HG03103 (cell line): ENCODE measurements around the gene TSEN2.
"Not testable (repeated sequence)": the region's sequence is repeated elsewhere in the genome, so short reads cannot be mapped to it uniquely, and the experiment has no call there.

ENCODE experiments used
- ATAC-seq: cut with Tn5 transposase; IDR thresholded peaks from one replicate; pipeline ENCODE4 v1.9.1; 2021; ENCODE audit warnings: low read depth; ENCODE audit not compliant: unreplicated experiment

The TSEN2 gene

DNA sequence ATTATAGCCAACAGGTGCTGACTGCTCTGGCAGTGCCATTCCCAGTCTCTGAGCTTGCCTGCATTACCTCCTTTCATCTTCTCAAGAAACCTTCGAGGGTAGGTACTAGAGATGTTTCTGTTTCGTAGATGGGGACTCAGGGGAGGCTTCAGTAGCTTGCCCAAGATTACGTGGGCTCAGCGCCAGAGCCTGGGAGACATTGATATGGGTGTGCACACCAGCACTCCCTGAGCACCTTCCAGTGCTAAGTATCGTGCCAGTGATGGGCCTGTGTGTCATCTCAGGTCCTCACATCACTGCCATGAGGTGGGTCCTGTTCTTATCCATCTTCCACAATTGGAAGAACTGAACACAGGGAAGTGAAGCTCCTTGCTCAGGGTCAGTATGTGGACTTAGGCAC, 15.2 kb downstream of the TSEN2 start:
- no peak for ATAC-seq

DNA sequence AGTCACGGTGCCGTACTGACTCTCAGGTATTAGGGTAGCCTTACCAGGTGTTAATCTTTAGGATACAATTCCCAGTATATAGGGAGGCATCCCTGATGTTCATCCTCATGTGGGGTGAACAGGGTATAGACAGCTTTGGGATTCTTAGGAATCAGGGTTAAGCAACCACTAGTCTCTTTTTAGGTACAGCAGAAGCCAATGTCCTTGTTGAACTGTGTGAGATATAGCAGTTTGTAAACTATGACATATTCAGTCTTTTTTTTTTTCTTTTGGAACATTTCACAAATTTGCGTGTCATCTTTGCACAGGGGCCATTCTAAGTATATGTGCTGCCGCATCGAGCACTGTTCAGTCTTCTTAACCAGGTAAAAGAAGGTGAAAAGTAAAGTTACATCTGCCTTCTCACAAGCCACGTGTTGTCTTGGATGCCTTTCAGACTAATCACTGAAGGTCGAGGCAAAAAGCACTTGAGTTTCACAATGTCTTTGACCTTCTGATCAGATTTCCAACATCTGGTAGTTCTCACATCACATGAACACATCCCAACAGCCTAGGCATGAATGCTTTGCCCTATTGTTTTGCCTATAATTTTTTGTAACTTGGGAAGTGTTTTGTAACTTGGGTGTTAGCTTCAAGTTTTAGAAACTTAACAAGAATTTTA, 17.2 kb downstream of the TSEN2 start:
- ATAC-seq = no peak

DNA sequence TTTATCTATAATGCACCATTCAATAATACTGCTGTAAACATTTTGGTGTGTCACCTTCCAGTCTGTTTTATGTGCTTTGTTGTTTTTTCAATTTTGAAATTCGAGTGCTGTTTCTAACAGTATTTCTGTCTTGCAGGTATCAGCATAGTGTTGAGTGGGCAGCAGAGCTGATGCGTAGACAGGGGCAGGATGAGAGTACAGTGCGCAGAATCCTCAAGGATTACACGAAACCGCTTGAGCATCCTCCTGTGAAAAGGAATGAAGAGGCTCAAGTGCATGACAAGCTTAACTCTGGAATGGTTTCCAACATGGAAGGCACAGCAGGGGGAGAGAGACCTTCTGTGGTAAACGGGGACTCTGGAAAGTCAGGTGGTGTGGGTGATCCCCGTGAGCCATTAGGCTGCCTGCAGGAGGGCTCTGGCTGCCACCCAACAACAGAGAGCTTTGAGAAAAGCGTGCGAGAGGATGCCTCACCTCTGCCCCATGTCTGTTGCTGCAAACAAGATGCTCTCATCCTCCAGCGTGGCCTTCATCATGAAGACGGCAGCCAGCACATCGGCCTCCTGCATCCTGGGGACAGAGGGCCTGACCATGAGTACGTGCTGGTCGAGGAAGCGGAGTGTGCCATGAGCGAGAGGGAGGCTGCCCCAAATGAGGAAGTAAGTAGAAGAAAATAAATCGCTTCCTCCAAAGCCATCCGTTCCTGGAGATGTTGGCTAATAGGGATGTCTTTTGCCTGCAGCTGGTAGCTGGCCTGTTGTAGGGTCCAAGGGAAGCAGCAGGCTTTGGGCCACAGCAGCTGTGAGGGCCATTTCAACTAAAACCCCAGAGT, 19.1 kb downstream of the TSEN2 start:
- no peak for ATAC-seq

DNA sequence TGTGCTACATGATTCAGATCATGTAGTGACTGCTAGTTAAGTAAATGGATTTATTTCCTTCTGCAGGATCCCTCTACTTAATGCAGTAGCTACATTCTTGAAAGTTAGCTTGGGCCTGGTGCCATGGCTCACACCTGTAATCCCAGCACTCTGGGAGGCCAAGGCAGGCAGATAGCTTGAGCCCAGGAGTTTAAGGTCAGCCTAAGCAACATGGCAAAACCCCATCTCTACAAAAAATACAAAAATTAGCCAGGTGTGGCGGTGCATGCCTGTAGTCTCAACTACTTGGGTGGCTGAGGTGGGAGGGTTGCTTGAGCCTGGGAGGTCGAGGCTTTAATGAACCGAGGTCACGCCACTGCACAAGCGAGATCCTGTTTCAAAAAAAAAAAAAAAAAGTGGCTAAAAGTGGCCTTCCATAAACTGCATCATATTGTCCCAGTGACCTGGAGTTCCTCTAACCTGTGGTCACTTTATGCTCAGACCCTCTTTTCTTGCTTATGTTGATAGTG, 22.0 kb downstream of the TSEN2 start:
- no peak for ATAC-seq

DNA sequence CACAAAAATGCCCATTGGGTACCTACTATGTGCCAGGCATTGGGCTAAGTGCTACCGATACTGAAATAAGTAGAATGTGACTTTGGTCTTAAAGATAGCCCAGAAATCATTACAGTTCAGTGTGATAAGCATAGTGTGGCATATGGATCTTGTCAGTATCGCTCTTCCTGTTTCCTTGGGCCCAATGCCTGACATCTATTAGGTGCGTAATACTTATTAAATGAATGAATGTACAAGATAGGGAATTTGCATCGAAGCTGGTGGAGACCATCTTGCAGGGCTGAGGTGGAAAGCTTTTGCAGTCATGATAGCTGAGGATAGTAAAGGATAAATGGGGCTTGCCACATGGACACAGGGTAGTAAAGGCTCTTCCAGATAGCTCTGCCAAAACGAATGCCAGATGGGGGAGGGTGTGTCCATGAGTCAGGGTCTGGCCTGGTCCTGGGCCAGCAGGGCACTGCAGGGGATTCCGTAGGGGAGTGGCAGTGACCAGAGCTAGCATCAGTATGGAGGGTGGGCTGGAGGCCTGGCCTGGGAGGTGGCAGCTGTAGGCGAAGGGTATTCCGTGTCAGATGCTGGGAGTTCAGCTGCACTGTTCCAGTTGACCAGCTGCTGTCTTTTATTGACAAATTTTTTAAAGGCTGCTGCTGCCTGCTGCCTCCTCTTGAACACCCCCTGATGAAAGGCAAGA, 23.5 kb downstream of the TSEN2 start:
- no peak for ATAC-seq

DNA sequence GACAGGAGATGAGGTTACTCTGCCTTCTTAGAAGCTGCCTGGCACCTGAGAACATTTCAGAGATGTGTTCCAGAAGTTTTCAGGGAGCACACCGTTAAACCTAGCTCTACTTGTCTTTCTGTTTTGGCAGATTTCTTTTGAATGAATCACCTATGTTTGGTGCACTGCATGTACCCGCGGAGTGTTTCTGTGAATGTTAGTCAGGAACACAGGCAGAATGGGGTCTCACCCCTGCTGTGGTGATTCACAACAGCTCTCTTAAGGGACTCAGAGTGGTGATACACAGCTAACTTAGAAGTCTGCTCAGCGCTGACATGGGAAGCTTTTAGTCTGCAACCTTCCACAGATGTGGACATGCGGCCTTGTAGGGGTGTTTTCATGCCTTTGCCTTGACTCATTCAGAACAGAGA, 24.0 kb downstream of the TSEN2 start:
- ATAC-seq = no peak

DNA sequence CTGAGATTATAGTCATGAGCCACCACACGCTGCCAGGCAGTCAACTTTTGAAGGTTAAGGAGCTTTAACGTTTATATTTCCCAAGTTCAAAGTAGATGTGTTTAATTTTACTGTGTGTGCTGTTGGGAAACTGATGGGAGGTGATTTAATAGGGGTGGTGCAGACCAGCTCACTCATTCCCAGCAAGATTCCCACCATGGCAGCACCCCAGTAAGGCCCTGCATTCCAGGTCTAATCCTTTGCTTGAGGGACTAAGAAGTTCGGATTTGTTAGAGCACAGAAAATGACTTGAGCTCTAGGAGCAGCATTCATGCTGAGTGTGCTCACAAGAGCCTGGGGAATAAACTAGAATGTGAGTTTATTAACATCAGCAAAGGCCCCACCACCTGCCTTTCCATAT, 25.2 kb downstream of the TSEN2 start:
- no peak for ATAC-seq

DNA sequence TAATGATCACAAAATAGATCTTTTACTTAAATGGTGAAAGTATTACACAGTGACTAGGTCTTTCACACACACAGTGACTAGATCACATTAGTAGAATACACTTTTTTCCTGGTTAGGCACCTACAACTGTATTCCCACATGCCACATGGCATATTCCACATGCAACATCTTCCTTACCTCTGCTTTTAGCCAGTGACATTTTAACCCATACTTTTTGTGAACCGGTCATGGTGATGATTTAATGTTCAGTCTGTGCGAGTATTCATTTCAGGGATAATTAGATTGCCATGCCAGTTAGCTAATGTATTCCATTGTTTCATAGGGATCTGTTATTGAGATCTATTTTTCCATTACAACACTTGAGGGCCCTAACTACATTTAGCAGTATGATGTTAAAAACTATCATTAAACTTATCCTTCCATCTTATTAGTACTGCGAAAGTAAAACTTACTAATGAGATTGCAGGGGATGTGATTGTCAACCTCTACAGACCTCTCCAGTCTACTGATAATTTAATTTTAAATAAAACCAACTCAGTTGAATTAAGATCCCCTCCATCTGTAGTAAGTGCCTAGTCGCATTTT, 28.3 kb downstream of the TSEN2 start:
- ATAC-seq = no peak

DNA sequence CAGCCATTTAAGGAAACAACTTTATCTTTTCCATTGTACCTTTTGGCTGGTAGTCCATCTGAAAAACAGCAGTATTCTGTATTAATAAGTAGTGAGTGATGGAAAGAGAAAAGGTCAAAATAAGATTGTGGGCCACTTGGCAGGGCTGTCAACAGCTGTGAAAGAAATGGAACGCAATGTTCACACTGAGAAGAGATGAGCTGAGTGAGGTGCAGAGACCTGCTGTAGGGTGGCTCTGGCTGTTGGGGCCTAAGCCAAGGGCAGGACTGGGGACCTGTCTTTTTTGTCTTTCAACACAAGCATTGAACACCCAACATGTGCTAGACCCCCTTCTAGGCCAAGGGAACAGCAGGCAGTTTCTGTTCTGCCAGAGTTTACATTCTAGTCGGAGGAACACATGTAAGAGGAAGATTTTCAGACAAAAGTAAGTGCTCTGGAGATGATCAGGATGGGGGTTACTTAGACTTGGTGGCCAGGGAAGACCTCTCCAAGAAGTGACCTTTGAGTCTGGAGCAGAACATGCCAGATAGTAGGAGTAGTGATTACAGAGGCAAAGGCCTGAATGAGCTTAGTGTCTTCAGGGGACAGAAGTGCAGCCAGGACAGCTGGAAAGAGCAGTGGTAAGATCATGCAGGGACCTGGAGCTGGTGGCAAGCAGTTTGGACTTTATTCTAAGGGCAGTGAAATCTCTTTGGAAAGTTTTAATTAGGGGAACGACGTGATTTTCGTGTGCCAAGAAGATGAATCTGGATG, 29.6 kb downstream of the TSEN2 start:
- no peak for ATAC-seq

DNA sequence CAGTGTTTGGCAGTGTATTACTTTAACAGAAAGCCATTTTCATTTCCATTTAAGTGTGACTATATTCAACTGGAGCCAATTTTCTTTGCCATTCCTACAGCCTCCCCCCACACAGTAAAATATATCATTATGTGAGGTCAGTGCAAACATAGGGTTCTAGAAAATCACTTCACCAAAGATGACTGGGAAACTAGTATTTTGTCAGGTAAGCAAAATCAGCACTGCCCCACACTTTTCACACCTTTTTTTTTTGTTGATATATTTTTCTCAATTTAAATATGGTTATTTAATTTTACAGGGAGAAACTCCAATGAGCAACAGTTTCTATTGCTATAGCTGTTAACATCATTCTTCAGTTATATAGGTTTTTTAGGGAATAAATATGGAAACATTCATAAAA, 31.4 kb downstream of the TSEN2 start:
- no peak for ATAC-seq

DNA sequence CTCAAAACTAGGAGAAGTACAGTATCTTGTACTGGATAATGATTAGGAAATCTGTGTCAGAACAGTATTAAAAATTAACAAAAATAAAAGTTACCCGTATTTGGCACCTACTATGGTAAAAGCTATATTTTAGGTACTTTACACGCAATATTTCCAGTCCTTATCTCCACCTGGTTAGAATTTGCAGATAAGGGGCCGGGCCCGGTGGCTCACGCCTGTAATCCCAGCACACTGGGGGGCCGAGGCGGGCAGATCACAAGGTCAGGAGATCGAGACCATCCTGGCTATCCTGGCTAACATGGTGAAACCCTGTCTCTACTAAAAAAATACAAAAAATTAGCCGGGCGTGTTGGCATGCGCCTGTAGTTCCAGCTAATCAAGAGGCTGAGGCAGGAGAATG, 32.6 kb downstream of the TSEN2 start:
- no peak for ATAC-seq

DNA sequence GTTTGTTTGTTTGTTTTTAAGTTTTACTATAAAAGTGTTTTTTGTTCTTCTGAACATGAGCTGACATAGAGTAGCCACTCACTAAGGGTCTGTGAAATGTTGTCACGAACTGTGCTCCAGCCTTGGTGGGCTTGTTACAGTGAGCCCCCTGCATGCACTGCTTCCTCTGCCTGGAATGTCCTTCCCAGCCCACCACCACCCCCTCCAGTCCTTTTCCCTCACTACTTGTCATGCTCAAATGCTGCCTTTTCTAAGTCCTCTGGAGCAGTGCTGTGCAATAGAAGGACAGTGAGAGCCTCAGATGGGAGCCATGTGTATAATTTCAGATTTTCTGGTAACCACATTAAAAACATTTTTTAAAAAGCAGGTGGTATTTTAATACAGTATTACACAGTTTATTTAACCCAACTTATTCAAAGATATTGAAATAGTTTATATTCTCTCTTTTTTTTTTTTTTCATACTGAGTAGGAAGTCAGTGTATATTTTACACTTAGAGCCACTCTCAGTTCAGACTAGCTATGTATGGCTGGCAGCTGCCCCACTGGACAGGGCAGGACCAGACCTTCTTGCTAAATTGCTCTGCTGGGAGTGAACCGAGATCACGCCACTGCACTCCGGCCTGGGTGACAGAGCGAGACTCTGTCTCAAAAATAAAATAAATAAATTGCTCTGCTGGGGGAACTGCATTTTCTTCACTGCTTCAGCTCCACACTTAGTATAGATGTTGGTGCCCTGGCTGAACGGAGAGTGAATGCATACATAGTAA, 34.2 kb downstream of the TSEN2 start:
- no peak for ATAC-seq

DNA sequence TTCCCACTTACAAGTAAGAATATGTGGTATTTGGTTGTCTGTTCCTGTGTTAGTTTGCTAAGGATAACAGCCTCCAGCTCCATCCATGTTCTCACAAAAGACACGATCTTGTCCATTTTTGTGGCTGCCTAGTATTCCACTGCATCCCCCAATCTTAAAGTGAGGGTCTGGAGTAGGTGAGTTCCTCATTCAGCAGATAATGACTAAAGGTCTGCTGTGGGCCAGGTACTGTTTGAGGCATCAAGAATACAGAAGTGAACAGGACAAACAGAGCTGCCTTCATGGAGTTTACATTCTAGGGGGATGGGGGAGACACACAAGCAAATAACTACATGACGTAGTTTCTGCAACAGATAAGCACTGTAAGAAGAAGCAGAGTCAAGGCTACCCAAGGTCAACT, 36.7 kb downstream of the TSEN2 start:
- ATAC-seq = no peak

DNA sequence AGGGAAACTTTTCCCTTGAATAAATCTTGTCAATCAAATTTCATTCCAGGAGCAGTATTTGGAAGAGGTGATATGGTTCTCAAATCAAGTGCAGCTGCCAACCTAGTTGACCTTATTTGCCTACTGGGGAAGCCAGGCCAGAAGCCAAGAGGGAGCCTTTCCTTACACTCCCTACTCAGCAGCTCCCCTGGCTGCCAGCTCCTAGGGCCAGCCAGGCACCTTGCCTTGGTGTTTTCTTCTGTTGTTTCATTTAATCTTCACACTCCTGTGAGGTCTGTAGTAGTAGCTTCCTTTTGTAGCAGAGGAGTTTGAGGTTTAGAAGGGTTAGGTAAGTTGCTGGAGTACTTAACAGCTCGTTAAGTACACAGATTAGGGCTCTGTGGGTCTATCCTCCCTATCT, 38.4 kb downstream of the TSEN2 start:
- ATAC-seq = no peak

DNA sequence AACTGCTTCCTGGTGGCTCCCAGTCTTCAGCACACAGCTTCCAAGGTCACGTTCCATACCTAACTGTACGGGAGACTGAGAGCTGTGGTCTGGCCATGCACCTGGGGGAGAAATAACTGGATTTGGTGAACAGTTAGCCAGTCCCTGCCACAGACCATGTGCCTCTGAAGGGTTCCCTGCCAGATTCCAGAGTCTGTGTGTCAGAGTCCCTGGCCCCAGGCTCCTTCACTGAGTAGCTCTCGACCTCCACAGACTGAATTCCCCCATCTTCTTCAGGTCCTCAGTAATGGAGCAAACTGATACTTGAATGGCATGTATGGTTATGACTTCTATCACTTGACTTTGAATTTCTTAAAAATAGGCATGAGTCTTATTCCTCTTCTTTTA, 43.5 kb downstream of the TSEN2 start:
- no peak for ATAC-seq

DNA sequence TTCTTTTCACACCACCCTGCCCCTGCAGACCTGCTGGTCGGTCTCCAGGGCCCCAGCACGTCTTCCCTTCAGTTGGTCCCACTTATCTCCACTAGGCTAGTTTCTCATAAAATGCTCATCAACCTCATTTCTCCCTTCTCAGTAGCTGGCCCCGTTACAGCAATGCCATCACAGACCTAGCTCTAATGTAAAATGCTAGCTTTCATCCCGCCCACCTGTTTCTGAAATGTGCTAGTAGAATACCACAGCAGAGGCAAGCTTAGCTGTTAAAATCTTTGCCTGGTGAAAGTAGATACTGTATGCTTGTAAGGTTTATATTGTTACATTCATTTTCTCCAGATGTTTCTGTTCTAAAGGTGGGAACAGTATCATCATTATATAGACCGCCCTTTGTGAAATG, 47.9 kb downstream of the TSEN2 start:
- ATAC-seq = no peak

DNA sequence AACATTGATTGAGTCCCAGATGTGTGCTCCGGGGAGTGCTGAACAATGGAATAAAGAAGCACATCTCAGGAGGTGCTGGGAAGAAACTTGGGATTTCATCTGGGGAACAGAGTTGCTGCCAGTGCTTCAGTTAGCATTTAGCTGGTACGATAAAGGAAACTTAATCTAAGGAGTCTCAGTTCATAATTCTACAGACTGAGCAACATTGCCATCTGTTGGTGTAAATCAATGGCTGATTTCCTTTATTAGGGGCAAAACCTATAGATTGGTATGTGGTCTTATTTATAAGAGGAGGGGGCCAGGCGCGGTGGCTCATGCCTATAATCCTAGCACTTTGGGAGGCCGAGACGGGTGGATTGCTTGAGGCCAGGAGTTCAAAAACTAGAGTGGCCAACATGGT, 52.1 kb downstream of the TSEN2 start:
- no peak for ATAC-seq

DNA sequence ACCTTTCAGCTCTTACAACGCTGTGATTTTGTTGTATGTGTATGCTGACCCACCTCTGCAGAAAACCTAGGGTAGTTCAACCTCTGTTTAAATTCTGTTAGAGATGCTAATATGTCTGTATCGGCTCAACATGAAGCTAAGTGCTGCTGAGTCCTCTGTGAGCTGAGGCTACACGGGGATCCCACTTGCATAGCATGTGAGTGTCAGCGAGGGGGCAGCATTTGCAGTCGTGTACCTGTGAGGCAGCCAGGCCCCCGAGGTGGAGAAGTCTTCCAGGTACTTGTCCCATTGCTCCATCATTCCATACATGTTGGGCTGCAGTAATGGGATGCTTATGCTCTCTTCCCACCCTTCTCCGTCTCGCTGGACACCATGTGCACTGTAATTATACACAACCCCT, 57.3 kb downstream of the TSEN2 start:
- ATAC-seq = no peak

DNA sequence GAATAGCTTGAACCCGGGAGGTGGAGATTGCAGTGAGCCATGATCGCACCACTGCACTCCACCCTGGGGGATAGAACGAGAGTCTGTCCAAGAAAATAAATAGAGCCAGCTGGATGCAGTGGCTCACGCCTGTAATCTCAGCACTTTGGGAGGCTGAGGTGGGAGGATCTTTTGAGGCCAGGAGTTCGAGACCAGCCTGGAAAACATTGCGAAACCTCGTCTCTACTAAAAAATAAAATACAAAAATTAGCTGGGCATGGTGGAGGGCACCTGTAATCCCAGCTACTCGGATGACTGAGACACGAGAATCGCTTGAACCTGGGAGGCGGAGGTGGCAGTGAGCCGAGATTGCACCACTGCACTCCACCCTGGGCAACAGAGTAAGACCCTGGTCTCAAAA, 59.2 kb downstream of the TSEN2 start:
- not testable (repeated sequence) for ATAC-seq
